Liver (tissue), 9 donors: Measurements from ENCODE around the gene TECRL. TPM values are rescaled to one million over a fixed set of nuclear protein-coding genes. Genes with fewer than 3 reads are reported as not detected.

Experiments
- DNase-seq: peaks from one replicate; pipeline ENCODE4 v3.0.0-alpha.2; 2017; ENCODE audit warnings: low spot score
- H3K27ac ChIP-seq, 2 donors: one replicate each; pipeline ENCODE4 v1.7.0; 2013; ENCODE audit warnings: inconsistent platforms in 2 of 2, low read length in 2 of 2, control low read depth in 1 of 2, low read depth in 1 of 2, mild to moderate bottlenecking in 1 of 2
- H3K27me3 ChIP-seq, 4 donors: one replicate each; pipeline versions ENCODE4 v1.6.1 to v1.7.0; 2013; ENCODE audit warnings: low read length in 3 of 4, inconsistent platforms in 1 of 4, mild to moderate bottlenecking in 1 of 4, moderate library complexity in 1 of 4; ENCODE audit not compliant: control insufficient read depth in 4 of 4, insufficient read depth in 4 of 4
- H3K36me3 ChIP-seq, 4 donors: one replicate each; pipeline versions ENCODE4 v1.6.1 to v1.7.0; 2013; ENCODE audit warnings: low read length in 3 of 4, mild to moderate bottlenecking in 3 of 4, low read depth in 1 of 4, moderate library complexity in 1 of 4; ENCODE audit not compliant: control insufficient read depth in 4 of 4, insufficient read depth in 3 of 4
- H3K4me1 ChIP-seq, 4 donors: one replicate each; pipeline versions ENCODE4 v1.6.1 to v1.7.0; 2013; ENCODE audit warnings: low read length in 3 of 4, mild to moderate bottlenecking in 3 of 4, moderate library complexity in 1 of 4; ENCODE audit not compliant: control insufficient read depth in 4 of 4, insufficient read depth in 4 of 4
- H3K4me3 ChIP-seq, 3 donors: one replicate each; pipeline versions ENCODE4 v1.6.1 to v1.7.0; 2013; ENCODE audit warnings: low read length in 3 of 3, control low read depth in 1 of 3, low read depth in 1 of 3, mild to moderate bottlenecking in 1 of 3
- H3K9ac ChIP-seq, 2 donors: one replicate each; pipeline ENCODE4 v1.7.0; 2013; ENCODE audit warnings: low read length in 2 of 2, mild to moderate bottlenecking in 2 of 2, moderate library complexity in 2 of 2, control low read depth in 1 of 2, low read depth in 1 of 2
- H3K9me3 ChIP-seq, 4 donors: one replicate each; pipeline versions ENCODE4 v1.6.1 to v1.7.0; 2013; ENCODE audit warnings: low read length in 3 of 4; ENCODE audit not compliant: control insufficient read depth in 4 of 4
- ATF3 ChIP-seq: IDR thresholded peaks from 2 replicates; pipeline ENCODE4 v1.6.1; 2016; ENCODE audit warnings: antibody characterized with exemption
- EGR1 ChIP-seq, 2 donors: IDR thresholded peaks; 2 replicates each; pipeline ENCODE4 v1.6.1; 2016 to 2018; ENCODE audit warnings: antibody characterized with exemption in 2 of 2, low read depth in 2 of 2
- FOXA1 ChIP-seq: IDR thresholded peaks from 2 replicates; pipeline ENCODE4 v1.6.1; 2016; ENCODE audit warnings: antibody characterized with exemption
- FOXA2 ChIP-seq: IDR thresholded peaks from 2 replicates; pipeline ENCODE4 v1.6.1; 2016; ENCODE audit warnings: antibody characterized with exemption
- GABPA ChIP-seq, 2 donors: IDR thresholded peaks in 1 of 2; conservative IDR thresholded peaks in 1 of 2; 2 replicates each; pipeline ENCODE4 v1.6.1; 2016; ENCODE audit warnings: antibody characterized with exemption in 2 of 2, mild to moderate bottlenecking in 1 of 2, moderate library complexity in 1 of 2
- HNF4A ChIP-seq, 2 donors: conservative IDR thresholded peaks; 2 replicates each; pipeline ENCODE4 v1.6.1; 2016; ENCODE audit warnings: antibody characterized with exemption in 2 of 2, mild to moderate bottlenecking in 2 of 2
- HNF4G ChIP-seq: IDR thresholded peaks from 2 replicates; pipeline ENCODE4 v1.6.1; 2016; ENCODE audit warnings: antibody characterized with exemption
- JUND ChIP-seq, 2 donors: IDR thresholded peaks; 2 replicates each; pipeline ENCODE4 v1.6.1; 2016; ENCODE audit warnings: antibody characterized with exemption in 2 of 2
- MAX ChIP-seq: IDR thresholded peaks from 2 replicates; pipeline ENCODE4 v1.6.1; 2016; ENCODE audit warnings: antibody characterized with exemption
- NR2F2 ChIP-seq: IDR thresholded peaks from 2 replicates; pipeline ENCODE4 v1.6.1; 2016; ENCODE audit warnings: antibody characterized with exemption
- RAD21 ChIP-seq, 2 donors: IDR thresholded peaks; 2 replicates each; pipeline ENCODE4 v1.6.1; 2016; ENCODE audit warnings: antibody characterized with exemption in 2 of 2, mild to moderate bottlenecking in 2 of 2
- RXRA ChIP-seq, 2 donors: IDR thresholded peaks; 2 replicates each; pipeline ENCODE4 v1.6.1; 2017 to 2018; ENCODE audit warnings: antibody characterized with exemption in 2 of 2, mild to moderate bottlenecking in 1 of 2
- SP1 ChIP-seq: IDR thresholded peaks from 2 replicates; pipeline ENCODE4 v1.6.1; 2018; ENCODE audit warnings: antibody characterized with exemption, mild to moderate bottlenecking
- TAF1 ChIP-seq: conservative IDR thresholded peaks from 2 replicates; pipeline ENCODE4 v1.6.1; 2016; ENCODE audit warnings: antibody characterized with exemption, mild to moderate bottlenecking
- polyA plus RNA-seq, 2 donors: library from polyadenylated mRNA; stranded (reverse) in 1 of 2; unstranded in 1 of 2; fragments of 200-250 nt in 1 of 2; fragments of >200 nt in 1 of 2; fragmentation: Nextera tagmentation in 1 of 2; extraction: Ambion mirVana in 1 of 2; gene quantifications; one replicate each; pipeline versions ENCODE4 v1.2.1 to v1.2.3, GENCODE V29; 2013 to 2015
- total RNA-seq, 2 donors: library from RNA; depleted of rRNA; stranded (reverse); fragments of >200 nt; gene quantifications; one replicate each; pipeline ENCODE4 v1.2.3, GENCODE V29; 2014
- TF ChIP-seq, protein P1 (sequence below): IDR thresholded peaks from 2 replicates; pipeline ENCODE4 v1.6.1; 2016; ENCODE audit warnings: antibody characterized with exemption
- TF ChIP-seq, protein P2 (sequence below): fragments of 150-350 bp; IDR thresholded peaks from 2 replicates; pipeline ENCODE4 v1.5.1; 2017; ENCODE audit warnings: improper control_type of control experiment, low read depth, low read length; ENCODE audit not compliant: missing input control
- TF ChIP-seq, protein P3 (sequence below): IDR thresholded peaks from 2 replicates; pipeline ENCODE4 v1.6.1; 2016; ENCODE audit warnings: antibody characterized with exemption, mild to moderate bottlenecking
- donor health status: healthy.
- donor health status: healthy.
- donor health status: healthy.
- donor health status: healthy.
- donor health status: healthy.

TECRL gene
- total and polyA plus RNA-seq, 4 donors, result not detected

- H3K4me1 ChIP-seq, result no peaks in the 10 kb centered on the region
- no peaks in the 10 kb centered on the region for H3K9me3 ChIP-seq
- H3K4me3 ChIP-seq, result no peak overlapping the region
- DNase-seq, result no peak
- no peaks in the 10 kb centered on the region for H3K27me3 ChIP-seq
- TF ChIP-seq ATF3 (no peak), SP1 (no peak), JUND (IDR thresholded peaks at IDR 0.05) (no peak), HNF4G (no peak), TAF1 (no peak), RAD21 (IDR thresholded peaks at IDR 0.05) (no peak), EGR1 (IDR thresholded peaks at IDR 0.05; ENCODE audit: low read depth in 2 of 2) (no peak), HNF4A (conservative IDR thresholded peaks at IDR 0.05) (no peak), MAX (no peak), FOXA2 (no peak), RXRA (IDR thresholded peaks at IDR 0.05) (no peak)
- TF ChIP-seq, protein P1, sequence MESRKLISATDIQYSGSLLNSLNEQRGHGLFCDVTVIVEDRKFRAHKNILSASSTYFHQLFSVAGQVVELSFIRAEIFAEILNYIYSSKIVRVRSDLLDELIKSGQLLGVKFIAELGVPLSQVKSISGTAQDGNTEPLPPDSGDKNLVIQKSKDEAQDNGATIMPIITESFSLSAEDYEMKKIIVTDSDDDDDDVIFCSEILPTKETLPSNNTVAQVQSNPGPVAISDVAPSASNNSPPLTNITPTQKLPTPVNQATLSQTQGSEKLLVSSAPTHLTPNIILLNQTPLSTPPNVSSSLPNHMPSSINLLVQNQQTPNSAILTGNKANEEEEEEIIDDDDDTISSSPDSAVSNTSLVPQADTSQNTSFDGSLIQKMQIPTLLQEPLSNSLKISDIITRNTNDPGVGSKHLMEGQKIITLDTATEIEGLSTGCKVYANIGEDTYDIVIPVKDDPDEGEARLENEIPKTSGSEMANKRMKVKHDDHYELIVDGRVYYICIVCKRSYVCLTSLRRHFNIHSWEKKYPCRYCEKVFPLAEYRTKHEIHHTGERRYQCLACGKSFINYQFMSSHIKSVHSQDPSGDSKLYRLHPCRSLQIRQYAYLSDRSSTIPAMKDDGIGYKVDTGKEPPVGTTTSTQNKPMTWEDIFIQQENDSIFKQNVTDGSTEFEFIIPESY, result no peak
- TF ChIP-seq, protein P2, sequence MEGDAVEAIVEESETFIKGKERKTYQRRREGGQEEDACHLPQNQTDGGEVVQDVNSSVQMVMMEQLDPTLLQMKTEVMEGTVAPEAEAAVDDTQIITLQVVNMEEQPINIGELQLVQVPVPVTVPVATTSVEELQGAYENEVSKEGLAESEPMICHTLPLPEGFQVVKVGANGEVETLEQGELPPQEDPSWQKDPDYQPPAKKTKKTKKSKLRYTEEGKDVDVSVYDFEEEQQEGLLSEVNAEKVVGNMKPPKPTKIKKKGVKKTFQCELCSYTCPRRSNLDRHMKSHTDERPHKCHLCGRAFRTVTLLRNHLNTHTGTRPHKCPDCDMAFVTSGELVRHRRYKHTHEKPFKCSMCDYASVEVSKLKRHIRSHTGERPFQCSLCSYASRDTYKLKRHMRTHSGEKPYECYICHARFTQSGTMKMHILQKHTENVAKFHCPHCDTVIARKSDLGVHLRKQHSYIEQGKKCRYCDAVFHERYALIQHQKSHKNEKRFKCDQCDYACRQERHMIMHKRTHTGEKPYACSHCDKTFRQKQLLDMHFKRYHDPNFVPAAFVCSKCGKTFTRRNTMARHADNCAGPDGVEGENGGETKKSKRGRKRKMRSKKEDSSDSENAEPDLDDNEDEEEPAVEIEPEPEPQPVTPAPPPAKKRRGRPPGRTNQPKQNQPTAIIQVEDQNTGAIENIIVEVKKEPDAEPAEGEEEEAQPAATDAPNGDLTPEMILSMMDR, result no peak
- TF ChIP-seq, protein P3, sequence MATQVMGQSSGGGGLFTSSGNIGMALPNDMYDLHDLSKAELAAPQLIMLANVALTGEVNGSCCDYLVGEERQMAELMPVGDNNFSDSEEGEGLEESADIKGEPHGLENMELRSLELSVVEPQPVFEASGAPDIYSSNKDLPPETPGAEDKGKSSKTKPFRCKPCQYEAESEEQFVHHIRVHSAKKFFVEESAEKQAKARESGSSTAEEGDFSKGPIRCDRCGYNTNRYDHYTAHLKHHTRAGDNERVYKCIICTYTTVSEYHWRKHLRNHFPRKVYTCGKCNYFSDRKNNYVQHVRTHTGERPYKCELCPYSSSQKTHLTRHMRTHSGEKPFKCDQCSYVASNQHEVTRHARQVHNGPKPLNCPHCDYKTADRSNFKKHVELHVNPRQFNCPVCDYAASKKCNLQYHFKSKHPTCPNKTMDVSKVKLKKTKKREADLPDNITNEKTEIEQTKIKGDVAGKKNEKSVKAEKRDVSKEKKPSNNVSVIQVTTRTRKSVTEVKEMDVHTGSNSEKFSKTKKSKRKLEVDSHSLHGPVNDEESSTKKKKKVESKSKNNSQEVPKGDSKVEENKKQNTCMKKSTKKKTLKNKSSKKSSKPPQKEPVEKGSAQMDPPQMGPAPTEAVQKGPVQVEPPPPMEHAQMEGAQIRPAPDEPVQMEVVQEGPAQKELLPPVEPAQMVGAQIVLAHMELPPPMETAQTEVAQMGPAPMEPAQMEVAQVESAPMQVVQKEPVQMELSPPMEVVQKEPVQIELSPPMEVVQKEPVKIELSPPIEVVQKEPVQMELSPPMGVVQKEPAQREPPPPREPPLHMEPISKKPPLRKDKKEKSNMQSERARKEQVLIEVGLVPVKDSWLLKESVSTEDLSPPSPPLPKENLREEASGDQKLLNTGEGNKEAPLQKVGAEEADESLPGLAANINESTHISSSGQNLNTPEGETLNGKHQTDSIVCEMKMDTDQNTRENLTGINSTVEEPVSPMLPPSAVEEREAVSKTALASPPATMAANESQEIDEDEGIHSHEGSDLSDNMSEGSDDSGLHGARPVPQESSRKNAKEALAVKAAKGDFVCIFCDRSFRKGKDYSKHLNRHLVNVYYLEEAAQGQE, result no peak
- H3K36me3 ChIP-seq, result no peaks in the 10 kb centered on the region
- no peak overlapping the region for H3K27ac ChIP-seq
- no peak overlapping the region for H3K9ac ChIP-seq
Observed at GRCh38 chr4:64250488-64250887, 158.8 kb downstream of the TECRL start.

DNA sequence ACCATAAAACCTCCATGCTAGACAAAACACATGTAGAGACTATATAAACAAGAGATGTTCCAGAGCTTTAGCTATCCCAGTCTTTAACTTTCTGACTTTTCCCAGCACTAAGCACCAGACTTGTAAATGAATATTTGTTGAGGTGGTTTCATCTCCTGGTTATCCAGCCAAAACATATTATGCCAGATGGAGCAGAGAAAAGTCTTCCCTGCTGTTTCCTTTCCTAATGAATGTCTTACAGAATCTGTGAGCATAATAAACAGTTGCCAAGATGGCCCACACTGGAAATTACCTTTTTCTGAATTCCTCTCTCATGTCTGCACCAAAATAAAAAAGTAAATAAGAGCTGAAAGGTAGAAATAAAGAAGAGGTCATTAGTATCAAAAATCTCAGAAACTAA, 159.2 kb downstream of the TECRL start:
- no peak for DNase-seq
- Histone ChIP-seq H3K27me3 (no peaks in the 10 kb centered on the region), H3K4me3 (no peak overlapping the region), H3K27ac (no peak overlapping the region), H3K36me3 (no peaks in the 10 kb centered on the region), H3K9me3 (no peaks in the 10 kb centered on the region), H3K9ac (no peak overlapping the region), H3K4me1 (no peaks in the 10 kb centered on the region)
- no peak for TF ChIP-seq FOXA2
- TF ChIP-seq, protein P1, result no peak
- no peak for TF ChIP-seq RAD21 (IDR thresholded peaks at IDR 0.05)
- TF ChIP-seq FOXA1, result no peak
- TF ChIP-seq SP1, result no peak
- no peak for TF ChIP-seq EGR1 (IDR thresholded peaks at IDR 0.05; ENCODE audit: low read depth in 2 of 2)
- no peak for TF ChIP-seq GABPA (IDR thresholded peaks at IDR 0.05 in 1 of 2, conservative IDR thresholded peaks at IDR 0.05 in 1 of 2)
- no peak for TF ChIP-seq RXRA (IDR thresholded peaks at IDR 0.05)
- no peak for TF ChIP-seq ATF3
- no peak for TF ChIP-seq TAF1
- TF ChIP-seq NR2F2, result no peak
- no peak for TF ChIP-seq JUND (IDR thresholded peaks at IDR 0.05)
- no peak for TF ChIP-seq HNF4G
